Fibroblast of skin of right quadriceps (primary cell): ENCODE data around the gene SLC30A3.

Experiments
- DNase-seq: peaks from one replicate; pipeline ENCODE4 v3.0.0-alpha.2; 2013

The SLC30A3 gene

DNA sequence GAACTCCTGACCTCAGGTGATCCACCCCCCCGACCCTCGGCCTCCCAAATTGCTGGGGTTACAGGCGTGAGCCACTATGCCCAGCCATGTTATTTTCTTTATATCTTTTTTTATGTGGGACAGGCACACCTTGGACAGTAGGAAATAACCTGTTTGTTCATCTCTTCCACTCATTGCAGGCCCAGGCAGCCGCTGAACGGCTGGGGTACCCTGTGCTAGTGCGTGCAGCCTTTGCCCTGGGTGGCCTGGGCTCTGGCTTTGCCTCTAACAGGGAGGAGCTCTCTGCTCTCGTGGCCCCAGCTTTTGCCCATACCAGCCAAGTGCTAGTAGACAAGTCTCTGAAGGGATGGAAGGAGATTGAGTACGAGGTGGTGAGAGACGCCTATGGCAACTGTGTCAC, 37.3 kb downstream of the SLC30A3 start:
- DNase-seq: no peak

DNA sequence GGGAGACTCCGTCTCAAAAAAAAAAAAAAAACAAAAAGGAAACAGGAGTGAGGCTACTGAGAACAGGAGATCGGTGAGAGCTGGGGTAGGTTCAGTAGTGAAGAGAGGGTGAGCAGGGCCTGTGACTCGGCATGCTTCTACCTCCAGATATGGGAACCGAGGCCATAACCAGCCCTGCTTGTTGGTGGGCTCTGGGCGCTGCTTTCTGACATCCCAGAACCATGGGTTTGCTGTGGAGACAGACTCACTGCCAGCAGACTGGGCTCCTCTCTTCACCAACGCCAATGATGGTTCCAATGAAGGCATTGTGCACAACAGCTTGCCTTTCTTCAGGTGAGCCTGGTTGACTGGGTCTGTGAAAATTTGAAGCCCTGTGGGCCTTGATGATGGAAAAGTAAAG, 39.4 kb downstream of the SLC30A3 start:
- no peak for DNase-seq

DNA sequence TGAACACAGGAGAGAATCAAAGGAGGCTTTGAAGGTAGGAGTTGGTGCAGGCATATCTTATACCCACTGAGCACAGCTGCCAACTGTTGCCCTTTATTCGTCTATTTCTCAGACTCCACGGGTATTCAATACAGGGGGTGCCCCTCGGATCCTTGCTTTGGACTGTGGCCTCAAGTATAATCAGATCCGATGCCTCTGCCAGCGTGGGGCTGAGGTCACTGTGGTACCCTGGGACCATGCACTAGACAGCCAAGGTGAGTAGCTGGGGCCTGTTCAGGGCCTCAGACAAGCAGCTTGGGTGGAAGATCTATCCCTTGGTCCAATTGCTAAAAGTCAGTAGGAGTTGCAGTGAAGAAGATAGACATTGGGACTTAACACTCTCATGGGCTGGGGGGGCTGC, 40.4 kb downstream of the SLC30A3 start:
- no peak for DNase-seq

DNA sequence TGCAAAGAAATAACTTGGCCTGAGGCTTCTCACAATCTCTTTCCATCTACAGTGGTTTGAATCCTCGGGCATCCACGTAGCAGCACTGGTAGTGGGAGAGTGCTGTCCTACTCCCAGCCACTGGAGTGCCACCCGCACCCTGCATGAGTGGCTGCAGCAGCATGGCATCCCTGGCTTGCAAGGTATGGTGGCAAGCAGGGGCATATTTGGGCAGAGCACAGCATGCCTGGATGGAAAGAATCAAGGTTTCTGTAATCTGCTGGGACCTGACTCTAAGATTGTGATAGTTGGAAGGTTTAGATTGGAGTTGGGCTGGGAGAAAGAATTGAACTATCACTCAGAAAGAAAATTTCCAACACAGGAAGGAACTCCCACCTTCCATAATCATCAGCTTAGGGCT, 41.7 kb downstream of the SLC30A3 start:
- DNase-seq: no peak

DNA sequence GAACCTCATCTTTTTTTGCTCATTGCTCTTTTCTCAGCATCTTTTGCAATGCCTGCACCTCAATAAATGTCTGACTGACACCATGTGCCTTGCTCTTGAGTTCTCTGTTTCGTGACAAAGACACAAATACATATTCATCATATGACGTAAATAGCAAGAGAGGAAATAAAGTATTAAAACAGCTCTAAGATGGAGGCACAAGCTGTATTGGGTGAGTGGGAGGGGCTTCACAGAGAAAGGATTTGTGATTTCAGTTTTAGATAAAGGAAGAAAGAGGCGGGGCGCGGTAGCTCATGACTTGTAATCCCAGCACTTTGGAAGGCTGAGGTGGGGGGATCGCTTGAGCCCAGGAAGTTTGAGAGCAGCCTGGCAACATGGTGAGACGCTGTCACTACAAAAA, 42.8 kb downstream of the SLC30A3 start:
- no peak for DNase-seq

DNA sequence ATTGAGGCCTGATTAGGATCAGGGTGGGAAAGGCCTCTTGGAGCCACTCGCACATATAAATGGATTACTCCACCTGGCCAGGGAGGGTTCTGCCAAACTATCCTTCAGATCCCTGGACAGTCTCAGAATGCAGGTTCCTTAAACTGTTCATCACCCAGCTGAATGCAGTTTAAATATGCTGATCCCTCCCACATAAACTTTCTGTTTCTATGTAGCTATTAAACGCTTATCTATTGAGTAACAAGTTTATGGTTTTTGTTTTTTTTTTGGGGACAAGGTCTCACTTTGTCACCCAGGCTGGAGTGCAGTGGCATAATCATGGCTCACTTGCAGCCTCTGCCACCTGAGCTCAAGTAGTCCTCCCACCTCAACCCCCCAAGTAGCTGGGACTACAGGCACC, 43.8 kb downstream of the SLC30A3 start:
- DNase-seq: no peak

DNA sequence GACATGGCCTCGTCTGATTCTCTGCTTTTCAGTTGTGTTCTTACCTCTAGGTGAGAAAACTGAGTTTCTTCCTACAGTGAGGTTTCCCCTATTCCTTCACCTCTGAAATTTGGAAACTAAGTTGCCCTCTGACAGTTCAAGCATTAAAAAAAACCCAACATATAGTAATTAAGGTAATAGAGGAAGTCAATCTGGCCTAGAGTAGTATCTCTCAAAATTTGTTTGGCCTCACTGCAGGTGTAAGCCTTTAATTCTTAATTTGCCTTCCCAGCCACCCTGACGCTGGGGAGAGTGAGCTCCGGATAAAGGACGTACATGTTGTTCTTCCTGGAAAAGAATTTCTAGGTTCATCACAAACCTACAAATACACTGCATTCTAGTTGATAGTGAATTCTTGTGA, 44.2 kb downstream of the SLC30A3 start:
- no peak for DNase-seq

DNA sequence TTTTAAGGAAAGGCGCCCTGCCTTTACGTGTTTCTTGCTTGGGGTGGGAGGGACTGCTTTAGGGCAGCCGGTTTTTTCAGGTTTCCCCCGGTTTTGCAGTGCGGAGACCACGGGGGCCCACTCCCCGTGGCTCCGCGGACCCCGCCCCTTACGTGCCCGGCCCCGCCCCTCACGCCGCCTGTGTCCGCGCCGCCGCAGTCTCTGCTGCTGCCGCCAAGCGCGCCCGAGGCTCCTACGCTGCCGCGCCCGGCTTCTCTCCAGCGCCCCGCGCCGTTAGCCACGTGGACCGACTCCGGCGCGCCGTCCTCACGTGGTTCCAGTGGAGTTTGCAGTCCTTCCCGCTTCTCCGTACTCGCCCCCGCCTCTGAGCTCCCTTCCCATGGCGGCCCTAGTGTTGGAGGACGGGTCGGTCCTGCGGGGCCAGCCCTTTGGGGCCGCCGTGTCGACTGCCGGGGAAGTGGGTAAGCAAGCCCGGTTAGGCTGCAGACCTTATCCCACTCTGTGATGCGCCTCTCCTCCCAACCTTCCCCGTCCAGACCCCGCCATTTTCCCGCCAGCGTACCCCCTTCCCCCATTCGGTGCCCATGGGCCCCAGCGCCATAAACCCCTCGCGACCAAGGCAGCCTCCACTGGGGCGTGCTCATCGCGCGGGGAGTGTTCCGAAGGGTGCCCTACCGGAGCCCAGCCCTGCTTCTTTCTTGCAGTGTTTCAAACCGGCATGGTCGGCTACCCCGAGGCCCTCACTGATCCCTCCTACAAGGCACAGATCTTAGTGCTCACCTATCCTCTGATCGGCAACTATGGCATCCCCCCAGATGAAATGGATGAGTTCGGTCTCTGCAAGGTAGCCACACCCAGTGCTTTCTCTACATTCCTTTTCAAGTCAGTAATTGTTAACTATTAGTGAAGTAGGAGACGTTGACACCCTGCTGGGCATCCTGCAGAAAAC, 45.4 kb downstream of the SLC30A3 start, which contains the start of gene CAD:
Gene CAD, plus strand, starts transcription at position 197 of the 949 bp plus-strand sequence. Its CDS starts 183 bp downstream, at position 380.
- DNase-seq: peak; percentile 85

DNA sequence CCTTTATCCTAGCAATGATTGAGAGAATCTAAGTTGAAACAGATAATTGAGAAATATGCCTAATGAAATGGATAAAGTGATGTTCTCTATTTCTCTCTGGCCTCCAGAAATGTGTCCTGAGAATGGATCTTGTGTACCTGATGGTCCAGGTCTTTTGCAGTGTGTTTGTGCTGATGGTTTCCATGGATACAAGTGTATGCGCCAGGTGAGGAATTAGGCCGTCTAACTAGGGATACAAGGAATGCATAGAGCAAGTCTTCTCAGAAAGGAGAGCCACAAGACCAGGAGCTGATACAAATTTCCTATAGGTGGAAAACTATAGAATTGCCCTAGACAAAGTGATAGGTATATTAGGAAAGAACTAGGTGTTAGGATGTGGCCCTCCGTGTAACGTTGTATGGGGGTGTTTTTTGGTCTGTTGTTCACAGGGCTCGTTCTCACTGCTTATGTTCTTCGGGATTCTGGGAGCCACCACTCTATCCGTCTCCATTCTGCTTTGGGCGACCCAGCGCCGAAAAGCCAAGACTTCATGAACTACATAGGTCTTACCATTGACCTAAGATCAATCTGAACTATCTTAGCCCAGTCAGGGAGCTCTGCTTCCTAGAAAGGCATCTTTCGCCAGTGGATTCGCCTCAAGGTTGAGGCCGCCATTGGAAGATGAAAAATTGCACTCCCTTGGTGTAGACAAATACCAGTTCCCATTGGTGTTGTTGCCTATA, 46.3 kb downstream of the SLC30A3 start:
- no peak for DNase-seq

DNA sequence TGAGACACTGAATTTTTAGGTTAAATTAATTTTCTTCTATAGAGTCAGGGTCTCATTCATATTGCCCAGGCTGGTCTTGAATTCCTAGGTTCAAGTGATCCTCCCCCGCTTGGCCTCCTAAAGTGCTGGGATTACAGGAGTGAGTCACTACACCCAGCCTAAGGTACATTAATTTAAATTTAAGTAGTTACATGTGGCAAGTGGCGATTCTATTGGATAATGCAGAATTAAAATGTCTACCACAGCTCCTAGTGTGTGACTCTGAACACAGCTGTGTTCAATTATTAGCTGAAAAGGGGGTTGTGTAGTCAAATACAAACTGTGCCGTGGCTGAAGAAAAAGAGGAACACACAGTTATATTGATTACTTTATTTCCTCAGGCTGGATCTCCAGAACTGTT, 47.9 kb downstream of the SLC30A3 start:
- DNase-seq: peak; percentile 88

DNA sequence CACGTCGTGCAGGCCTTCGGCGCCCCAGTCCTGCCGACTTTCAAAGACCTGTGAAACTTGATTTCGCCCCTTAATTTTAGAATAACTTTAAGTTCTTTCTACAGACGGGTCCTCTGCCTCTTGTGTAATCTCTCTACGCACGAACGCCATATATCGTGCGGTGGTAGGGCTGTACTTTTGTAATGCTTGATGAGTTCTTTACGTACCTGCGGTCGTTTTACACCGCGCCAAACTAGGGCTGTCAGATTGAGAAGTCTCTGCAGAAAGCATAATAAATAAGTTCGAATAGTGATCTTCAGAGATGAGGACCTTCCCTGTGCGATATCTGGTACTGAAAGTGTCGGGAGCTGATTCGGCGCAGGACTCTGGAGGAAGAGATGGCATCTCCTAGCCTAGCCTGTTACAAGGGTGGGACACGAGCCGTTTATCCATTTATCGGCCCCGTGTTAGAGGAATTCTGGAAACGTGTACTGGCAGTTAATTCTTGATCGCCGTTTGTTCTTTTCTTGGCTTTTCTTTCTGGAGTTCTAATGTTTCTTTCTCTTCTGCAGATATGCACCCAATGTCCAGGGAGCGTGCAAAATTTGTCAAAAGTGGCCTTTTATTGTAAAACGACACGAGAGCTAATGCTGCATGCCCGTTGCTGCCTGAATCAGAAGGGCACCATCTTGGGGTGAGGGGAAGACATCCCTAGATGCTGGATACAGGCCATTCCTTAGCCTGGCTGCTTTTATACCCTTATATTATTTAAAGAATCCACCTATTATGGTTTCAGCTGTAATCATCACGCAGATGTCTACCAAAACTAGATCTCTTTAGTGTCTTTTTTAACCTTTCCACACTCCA, 50.0 kb downstream of the SLC30A3 start:
- peak; percentile 67 for DNase-seq

DNA sequence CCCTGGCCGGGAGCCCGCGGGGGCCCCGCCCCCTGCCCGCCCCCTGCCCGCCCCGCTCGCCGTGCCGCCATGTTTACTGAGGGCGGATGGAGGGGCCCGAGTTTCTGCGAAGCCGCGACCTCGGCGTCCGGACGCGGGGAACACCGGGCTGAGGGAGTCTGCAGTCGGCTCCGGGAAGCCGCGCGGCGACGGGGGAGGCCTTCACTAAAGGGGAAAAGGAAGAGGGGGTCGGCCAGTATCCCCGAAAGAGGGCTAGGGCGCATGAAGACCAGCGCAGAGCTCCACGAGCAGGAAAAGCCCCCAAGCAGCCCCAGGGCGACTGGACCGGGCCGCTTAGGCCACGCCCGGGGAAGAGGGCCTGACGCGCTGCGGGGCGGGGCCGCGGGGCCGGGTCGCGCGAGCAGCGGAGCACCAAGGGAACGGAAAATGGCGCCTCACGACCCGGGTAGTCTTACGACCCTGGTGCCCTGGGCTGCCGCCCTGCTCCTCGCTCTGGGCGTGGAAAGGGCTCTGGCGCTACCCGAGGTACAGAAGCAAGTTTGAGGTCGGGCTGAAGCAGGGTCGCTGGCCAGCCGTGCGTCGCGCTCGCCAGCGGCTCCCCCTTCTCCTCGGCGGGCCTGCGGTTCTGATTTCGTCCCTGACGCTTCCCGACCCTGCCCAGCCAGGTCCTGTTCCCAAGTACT, 50.8 kb downstream of the SLC30A3 start, which contains the start of the genes ATRAID and SLC5A6:
Gene ATRAID, plus strand, starts transcription at position 99 of the 683 bp plus-strand sequence. Its CDS starts 328 bp downstream, at position 427.
Gene SLC5A6, minus strand, starts transcription at position 326 of the 683 bp plus-strand sequence. CDS start 4,618 bp downstream, outside the sequence.
- peak; percentile 87 for DNase-seq

DNA sequence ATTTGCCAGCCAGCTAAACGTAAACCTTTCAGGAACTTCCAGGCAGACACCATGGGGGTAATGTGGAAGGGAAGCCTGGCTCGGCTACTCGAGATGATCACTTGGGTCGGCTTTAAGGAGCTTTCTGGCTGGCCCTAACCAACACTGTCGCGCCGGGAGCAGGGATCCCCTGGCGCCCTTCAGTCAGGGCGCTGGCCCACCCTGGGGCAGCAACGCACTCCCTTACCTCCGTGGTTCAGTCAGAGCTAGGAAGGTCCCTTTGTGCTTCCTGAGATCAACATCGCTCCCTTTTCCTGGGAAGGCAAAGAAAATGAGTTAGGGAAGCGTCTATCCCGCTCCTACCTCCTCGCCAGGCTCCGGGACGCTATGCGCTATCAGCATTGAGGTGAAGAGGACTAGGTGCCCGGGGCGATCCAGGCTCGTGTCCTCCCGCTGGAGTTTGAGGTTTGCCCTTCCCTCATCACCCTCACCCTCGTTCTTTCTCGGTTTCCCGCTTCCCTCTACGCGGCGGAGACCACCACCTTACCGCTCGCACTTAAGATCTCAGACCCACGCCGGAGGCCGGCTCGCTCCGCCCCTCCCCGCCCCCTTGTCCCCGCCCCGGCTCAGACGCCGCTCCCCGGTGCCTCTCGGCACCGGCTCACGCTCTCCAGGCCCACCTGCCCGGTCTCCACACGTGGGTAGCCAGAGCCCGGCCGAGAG, 51.5 kb downstream of the SLC30A3 start:
- DNase-seq: no peak

DNA sequence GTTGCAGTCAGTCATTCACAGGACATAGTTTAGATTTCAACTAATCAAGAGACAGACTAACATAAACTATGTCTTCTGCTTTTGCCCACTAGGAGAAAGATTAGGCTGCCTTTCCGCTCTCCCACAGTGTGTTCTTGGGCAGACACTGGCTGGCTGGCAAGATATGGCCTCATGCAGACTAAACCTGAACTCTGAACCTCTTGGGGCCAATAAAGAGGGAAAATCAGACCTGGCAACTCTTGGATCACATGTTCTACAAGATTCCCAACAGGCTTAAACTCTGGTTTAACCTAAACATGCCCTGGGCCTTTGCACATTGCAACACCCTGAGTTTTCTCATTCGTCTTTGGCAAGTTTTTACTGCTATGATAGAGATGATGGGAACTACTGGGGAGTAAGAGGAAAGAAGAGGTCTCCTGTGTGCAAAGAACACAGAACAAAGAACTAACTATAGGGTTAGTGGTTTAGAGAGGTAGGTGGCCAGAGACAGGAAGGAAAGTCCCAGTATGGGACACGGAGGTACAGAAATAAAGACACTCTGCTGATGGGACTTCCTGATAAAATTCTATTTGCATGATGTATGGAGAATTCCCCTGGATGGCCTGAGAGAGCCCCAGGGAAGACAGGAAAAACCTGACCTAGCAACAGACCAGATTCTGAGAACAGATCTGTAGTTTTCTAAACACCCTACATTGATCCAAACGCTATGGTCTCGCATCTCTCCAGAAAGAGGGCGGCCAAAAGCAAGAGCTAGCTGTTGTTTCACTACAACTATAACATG, 53.0 kb downstream of the SLC30A3 start:
- no peak for DNase-seq

DNA sequence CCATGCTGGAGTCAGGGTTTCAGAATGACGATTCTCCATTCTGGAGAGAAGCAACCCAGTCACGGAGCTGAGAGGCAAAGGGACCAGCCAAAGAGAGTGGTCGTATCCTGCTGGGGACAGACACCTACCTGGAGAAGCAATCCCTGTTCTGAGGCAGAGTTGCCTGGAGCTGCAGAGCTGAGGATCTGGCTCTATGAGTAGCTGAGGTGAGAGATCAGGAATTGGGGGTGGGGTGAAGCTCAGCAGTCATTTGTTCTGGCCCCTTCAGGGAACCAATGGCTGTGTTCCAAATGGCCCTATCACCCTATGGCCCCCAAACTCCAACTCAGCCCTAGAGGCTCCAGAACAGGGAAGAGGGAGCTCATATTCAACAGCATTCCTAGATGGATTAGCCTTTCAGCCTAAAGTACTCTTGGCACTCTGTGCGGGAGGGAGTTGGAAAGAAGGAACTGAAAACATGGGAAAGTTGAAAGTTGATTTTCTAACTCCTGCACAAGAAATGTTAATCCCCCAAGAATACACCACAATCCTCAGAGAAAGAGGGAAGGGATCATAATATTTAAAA, 54.3 kb downstream of the SLC30A3 start:
- no peak for DNase-seq

DNA sequence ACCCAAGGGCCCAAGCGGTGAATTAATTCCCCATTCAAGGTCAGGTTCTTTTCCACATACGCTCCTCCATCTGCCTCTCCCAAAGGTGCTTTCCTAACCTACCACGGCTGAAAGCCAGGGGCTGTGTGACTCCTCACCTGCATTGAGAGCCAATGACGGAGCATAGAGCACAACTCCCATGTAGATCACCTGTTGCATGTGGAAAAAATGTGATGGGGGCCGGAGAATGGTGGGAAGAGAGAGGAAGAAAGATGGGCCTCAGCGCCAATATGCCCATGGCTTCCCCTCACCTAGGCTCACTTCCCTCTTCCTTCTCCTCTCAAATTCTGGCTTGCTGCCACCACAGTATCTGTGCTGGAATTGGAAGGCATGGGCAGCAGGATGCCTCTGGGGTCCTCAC, 56.5 kb downstream of the SLC30A3 start:
- no peak for DNase-seq

DNA sequence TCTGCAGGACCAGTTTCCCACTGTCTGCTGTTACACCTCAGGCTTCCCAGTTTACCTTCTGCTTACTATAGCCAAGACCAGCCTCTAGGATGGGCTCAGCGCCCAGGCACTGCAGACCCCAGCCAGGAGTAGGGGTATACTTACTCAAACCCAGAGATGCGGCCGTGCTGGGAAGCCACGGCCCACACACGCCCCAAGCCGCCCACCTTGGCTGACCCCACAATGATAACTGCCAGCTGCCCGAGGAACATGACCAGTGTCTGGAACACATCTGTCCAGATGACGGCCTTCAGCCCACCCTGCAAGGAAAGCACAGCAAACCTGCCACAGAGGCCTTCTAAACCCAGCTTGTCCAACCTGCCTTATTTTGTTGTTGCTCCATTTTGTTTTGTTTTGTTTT, 57.6 kb downstream of the SLC30A3 start:
- no peak for DNase-seq

DNA sequence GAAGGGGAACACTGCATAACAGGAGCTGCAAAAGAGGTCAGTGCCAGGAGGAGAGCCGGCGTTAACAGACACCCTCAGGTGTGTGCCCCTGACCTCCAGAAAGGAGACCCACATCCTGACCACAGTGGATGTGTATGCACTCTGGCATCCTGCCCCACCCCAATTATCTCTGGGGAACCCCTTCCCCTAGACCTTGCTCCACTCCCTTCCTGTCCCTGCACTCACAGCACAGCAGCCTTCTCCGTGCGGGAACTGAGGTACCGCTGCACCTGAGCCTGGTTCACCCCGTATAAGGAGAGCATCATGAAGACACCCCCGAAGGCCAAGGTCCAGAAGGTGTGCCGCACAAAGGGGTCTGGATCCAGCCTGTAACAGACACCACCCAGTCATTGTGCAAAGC, 58.3 kb downstream of the SLC30A3 start:
- DNase-seq: no peak

DNA sequence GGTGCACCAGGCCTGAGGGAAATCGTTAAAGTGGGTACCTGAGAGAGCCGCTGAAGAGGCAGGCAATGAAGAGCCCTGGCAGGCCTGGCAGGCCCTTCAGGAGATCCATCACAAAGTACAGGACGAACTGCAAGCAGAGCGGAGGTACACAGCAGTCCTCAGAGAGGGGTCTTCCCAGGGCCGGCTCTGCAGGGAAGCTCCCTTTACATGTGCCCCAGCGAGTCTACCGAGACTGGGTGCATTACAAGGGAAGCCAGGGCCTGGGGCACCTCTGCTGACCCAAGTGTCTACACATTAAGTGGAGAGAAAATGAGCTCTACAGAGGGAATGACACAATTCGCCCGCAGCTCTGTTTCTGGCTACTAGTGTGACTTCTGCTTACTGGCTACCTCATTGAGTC, 59.1 kb downstream of the SLC30A3 start:
- no peak for DNase-seq
